Chondrocyte (in vitro differentiated cells): ENCODE data around the gene ARMH1. TPM values are rescaled to one million over a fixed set of nuclear protein-coding genes. Genes with fewer than 3 reads are reported as not detected.

ENCODE experiments used
- DNase-seq: peaks from one replicate; pipeline ENCODE4 v3.0.0; 2021; ENCODE audit warnings: mixed read lengths, low spot score
- H3K27ac Mint-ChIP-seq: one replicate; pipeline ENCODE4 v1.8.0; 2021; ENCODE audit warnings: mild to moderate bottlenecking, moderate library complexity, mixed read lengths; ENCODE audit not compliant: unreplicated experiment
- H3K27me3 Mint-ChIP-seq: 2 replicates; pipeline ENCODE4 v1.8.0; 2021; ENCODE audit warnings: low read depth, mixed read lengths
- H3K36me3 Mint-ChIP-seq: 2 replicates; pipeline ENCODE4 v1.8.0; 2021; ENCODE audit warnings: low read depth, mixed read lengths
- H3K4me1 Mint-ChIP-seq: 2 replicates; pipeline ENCODE4 v1.8.0; 2021; ENCODE audit warnings: low read depth, mild to moderate bottlenecking, mixed read lengths
- H3K4me3 Mint-ChIP-seq: one replicate; pipeline ENCODE4 v1.8.0; 2021; ENCODE audit warnings: mild to moderate bottlenecking, moderate library complexity, mixed read lengths; ENCODE audit not compliant: unreplicated experiment
- H3K9me3 Mint-ChIP-seq: 2 replicates; pipeline ENCODE4 v1.8.0; 2021; ENCODE audit warnings: low read depth, mixed read lengths
- total RNA-seq: library from RNA; stranded (reverse); gene quantifications from 3 replicates; pipeline ENCODE4 v1.2.1, GENCODE V29; 2021
- TF ChIP-seq, protein P1 (sequence below): fragments of 200-600 bp; sonication (generic); IDR thresholded peaks from 2 replicates; pipeline ENCODE4 v1.5.0; 2021; ENCODE audit warnings: antibody characterized with exemption, mild to moderate bottlenecking, moderate library complexity

ARMH1 gene
- total RNA-seq, 1 donor from 2014 or later, result 1.3 TPM

DNA sequence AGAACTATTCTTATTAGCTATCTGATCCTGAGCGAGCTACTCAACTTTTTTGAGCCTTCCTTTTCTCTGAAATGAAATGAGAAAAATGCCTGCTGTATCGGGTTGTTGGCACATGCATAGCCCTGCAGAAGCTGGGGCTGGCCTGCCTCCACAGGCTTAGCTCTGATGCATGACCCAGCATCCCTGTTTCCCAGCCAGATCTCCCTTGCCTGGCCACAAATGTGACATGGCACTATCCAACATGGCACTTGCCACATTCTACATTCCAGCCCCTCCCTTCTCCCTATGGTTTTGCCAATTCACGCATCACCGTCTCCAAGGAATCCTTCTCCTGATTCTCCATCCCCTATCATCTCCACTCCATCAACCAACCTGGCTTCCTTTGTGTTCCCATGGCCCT is 42.6 kb downstream of the ARMH1 start:
- Mint-ChIP-seq H3K9me3 (no peaks in the 10 kb centered on the region), H3K36me3 (no peaks in the 10 kb centered on the region), H3K4me3 (no peak overlapping the region), H3K4me1 (peaks cover 7% of the 10 kb centered on the region), H3K27ac (no peak overlapping the region), H3K27me3 (peaks cover 8% of the 10 kb centered on the region)
- DNase-seq, result no peak
- TF ChIP-seq, protein P1, sequence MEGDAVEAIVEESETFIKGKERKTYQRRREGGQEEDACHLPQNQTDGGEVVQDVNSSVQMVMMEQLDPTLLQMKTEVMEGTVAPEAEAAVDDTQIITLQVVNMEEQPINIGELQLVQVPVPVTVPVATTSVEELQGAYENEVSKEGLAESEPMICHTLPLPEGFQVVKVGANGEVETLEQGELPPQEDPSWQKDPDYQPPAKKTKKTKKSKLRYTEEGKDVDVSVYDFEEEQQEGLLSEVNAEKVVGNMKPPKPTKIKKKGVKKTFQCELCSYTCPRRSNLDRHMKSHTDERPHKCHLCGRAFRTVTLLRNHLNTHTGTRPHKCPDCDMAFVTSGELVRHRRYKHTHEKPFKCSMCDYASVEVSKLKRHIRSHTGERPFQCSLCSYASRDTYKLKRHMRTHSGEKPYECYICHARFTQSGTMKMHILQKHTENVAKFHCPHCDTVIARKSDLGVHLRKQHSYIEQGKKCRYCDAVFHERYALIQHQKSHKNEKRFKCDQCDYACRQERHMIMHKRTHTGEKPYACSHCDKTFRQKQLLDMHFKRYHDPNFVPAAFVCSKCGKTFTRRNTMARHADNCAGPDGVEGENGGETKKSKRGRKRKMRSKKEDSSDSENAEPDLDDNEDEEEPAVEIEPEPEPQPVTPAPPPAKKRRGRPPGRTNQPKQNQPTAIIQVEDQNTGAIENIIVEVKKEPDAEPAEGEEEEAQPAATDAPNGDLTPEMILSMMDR, result no peak

DNA sequence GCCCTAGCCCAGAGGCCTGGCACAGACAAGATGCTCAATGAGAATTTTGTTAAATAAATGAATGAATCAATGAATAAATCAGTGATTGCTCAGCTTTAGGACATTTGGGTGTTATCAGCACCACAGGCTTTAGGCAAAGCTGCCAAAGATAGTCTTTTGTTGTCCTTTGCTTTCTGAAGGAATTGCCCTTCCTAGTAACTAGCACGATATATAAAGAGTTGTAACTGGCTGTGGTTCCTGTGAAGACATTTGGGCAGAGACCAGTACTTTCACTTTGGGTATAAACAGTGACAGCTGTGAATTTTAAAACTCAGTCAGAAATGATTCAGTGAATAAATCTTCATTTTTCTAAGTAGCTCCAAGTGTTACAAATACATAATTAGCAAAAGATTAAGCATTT is 43.1 kb downstream of the ARMH1 start:
- H3K9me3 Mint-ChIP-seq, result no peaks in the 10 kb centered on the region
- TF ChIP-seq, protein P1, result no peak
- DNase-seq, result no peak
- no peak overlapping the region for H3K27ac Mint-ChIP-seq
- H3K4me3 Mint-ChIP-seq, result no peak overlapping the region
- H3K27me3 Mint-ChIP-seq, result peaks cover 8% of the 10 kb centered on the region
- peaks cover 7% of the 10 kb centered on the region for H3K4me1 Mint-ChIP-seq
- no peaks in the 10 kb centered on the region for H3K36me3 Mint-ChIP-seq

DNA sequence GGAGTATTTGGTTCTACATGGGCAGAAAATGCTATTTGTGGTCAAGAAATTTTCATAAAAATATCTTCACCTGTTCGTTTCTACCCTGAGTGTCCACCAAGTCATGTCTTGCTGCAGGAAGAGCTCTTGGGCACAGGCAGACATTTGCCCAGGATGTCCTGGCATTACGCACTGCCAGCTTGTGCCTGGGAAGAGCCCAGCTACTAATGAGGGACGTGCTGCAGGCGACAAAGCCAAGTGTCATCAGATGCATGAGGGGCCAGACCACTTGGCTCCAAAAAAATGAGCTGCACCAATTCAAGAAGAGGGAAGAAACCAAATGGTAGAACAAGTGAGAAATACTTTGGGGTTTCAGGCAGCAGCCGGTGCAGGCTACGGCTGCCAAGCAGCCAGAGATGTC is 43.6 kb downstream of the ARMH1 start:
- Mint-ChIP-seq H3K27me3 (peaks cover 8% of the 10 kb centered on the region), H3K27ac (no peak overlapping the region), H3K4me3 (no peak overlapping the region), H3K36me3 (no peaks in the 10 kb centered on the region), H3K9me3 (no peaks in the 10 kb centered on the region), H3K4me1 (peaks cover 7% of the 10 kb centered on the region)
- no peak for DNase-seq
- TF ChIP-seq, protein P1, result no peak

DNA sequence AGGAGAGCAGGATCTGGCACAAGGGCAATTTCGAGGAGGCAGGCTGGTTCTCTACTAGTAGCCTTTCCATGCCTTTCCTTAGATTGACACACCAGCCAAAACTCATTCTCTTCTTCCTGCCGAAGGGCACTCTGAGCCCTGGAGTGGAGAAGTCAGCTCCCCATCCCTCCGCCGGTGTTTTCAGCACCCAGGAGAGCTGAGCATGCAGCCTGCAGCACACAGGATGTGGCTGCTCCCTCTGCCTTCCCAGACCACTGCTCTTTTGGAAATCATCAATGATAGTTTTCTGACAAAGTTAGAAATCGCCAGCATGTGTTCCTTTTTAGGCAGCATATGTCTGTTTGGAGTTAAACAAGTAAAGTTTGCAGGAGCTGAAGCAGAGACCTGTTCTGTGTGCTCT is 44.8 kb downstream of the ARMH1 start:
- Mint-ChIP-seq H3K4me3 (no peak overlapping the region), H3K36me3 (no peaks in the 10 kb centered on the region), H3K9me3 (no peaks in the 10 kb centered on the region), H3K27ac (no peak overlapping the region), H3K27me3 (peaks cover 8% of the 10 kb centered on the region), H3K4me1 (peaks cover 7% of the 10 kb centered on the region)
- TF ChIP-seq, protein P1, result no peak
- DNase-seq, result no peak

DNA sequence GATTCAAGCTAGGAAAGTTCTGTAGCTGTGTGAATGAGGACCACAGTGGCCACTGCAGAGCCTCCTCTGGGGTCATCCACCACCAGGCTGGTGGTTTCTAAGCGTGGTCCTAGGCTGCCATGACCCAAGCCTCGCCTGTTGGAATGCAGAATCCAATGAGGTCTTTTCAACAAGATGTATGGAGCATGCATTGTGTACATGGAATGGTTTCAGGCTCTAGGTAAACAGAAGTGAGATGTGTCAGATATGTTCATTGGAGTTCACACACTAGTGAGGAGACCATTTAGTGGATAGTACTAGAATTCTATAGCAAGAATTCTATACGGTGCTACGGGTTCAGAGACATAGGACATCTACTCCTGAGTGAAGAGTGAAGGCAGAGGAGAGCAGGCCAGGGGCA is 45.8 kb downstream of the ARMH1 start:
- Mint-ChIP-seq H3K4me1 (peaks cover 5% of the 10 kb centered on the region), H3K9me3 (no peaks in the 10 kb centered on the region), H3K36me3 (no peaks in the 10 kb centered on the region), H3K27ac (no peak overlapping the region), H3K4me3 (no peak overlapping the region), H3K27me3 (peaks cover 6% of the 10 kb centered on the region)
- TF ChIP-seq, protein P1, result no peak
- no peak for DNase-seq
